ENCODE measurements around the gene NTS. TPM values are rescaled to one million over a fixed set of nuclear protein-coding genes. Genes with fewer than 3 reads are reported as not detected.

Gene NTS, protein sequence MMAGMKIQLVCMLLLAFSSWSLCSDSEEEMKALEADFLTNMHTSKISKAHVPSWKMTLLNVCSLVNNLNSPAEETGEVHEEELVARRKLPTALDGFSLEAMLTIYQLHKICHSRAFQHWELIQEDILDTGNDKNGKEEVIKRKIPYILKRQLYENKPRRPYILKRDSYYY
- total RNA-seq (2014; rRNA removed; shearing (Covaris generic)): 0.15 TPM in 1 of 2 replicates, not detected in the other

DNA sequence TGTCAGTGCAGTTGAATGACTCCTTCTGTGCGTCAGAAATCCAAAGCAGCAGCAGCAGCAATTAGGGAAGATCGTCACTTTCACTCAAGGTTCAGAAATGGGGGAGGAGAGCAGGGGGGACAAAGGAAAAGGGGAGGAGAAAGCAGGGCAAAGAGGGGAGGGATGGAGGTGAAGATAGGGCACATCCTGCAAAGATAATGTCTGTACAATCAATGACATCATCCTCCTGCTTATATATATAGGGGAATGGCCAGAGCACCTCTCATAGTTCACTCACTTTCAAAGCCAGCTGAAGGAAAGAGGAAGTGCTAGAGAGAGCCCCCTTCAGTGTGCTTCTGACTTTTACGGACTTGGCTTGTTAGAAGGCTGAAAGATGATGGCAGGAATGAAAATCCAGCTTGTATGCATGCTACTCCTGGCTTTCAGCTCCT is at the start of gene NTS:
Gene NTS, plus strand, starts transcription at position 265 of the 431 bp plus-strand sequence. Its CDS starts 109 bp downstream, at position 374.
- DNase-seq (ENCODE audit: low read depth): no peak

DNA sequence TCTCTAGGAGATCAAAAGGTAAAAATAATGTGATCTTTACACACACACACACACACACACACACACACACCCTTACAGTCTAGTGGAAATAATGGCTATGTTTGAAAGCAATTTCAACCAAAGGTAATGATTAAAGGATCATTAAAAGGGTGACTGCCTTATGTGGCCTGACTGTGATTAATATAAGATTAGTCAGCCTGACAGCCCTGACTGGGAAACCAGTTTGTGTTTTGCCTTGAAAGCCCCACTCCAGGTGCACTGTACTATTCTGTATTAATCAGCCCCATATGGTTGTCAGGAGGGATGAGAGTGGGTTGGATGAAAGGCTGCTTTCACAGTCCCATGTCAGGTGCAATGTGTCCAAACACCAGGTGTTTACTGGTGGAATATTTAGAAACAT is 48.3 kb upstream of the NTS start:
- DNase-seq (ENCODE audit: low read depth): no peak

DNA sequence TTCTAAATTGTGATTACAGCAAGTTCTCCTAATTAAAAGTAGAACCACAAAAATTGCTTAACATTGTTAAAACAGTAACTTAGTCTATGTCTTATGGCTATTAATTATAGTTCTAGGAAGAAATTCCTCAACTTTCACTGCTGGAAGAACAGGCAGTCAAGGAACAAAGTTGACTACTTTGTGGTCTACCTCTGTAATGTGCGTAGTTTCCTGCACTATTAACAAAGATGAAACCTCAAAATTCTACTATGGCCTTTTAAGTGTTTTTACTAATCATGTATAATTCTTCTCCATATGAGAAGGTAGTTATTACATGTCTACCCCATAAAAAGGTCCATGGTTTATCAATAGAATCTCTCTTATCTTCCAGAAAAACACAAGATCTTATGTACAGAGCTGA is 45.5 kb upstream of the NTS start:
- DNase-seq (ENCODE audit: low read depth): no peak

DNA sequence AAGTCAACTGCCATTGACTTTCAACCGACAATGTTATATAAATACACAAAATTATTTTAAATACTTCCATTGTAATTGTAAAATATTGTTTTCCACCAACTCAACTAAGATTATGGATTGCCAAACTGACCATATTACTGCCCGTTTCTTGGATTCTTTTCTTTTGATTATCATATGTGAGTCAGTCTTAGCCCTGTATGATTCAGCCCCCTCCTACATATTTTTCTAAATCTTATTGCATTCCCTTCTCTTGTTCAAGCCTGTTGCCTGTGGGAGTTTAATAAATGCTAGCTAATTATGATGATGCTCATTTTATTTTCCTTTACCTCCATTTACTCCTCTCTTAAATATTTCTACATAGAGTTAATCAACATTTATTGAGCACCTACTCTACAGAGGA is 44.7 kb upstream of the NTS start:
- no peak for DNase-seq (ENCODE audit: low read depth)

DNA sequence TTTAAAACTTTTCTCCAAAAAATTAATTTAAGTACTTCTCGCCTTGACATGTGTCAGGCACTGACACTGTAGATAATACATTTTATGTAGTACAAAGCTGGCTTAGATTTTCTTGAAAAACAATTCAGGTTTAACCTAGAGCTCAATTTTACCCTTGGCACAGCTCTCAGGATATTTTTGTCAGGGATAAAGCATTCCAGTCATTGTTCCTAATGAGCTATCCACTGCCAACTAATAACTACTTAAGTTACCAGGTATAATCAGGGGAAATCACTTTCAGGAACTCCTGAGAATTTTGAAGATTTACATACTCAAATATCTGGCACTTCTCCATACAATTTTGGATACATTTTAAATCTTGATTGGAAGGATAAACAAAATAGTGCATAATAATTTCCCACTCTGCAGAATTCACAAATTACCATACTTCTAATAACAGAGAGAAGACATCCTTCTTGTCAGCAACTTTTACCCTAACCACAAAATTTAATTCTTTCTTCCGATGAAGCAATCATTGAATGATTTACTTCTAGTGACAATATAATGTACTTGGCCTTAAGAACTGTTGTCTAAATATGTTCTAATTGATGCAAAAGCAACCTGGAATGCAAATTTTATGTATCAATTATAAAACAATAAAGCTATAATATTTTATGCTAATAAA is 42.6 kb upstream of the NTS start:
- no peak for DNase-seq (ENCODE audit: low read depth)

DNA sequence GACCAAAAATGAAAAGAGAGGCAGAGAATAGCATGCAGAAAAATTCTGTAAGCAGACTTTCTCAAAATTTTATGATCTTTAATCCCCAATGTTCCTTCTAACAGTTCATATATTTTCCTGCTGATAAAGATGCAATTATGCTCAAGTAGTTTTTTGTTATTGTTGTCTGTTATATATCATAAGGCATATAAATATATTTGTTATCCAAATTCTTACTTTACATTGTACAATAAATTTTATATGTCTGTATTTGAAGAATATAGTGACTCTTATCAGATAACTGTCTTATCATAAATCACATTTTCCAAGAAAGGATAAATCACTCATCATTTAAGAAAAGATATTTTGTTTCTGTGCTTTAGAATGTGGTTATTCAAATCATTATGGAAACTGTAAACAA is 40.5 kb upstream of the NTS start:
- no peak for DNase-seq (ENCODE audit: low read depth)

DNA sequence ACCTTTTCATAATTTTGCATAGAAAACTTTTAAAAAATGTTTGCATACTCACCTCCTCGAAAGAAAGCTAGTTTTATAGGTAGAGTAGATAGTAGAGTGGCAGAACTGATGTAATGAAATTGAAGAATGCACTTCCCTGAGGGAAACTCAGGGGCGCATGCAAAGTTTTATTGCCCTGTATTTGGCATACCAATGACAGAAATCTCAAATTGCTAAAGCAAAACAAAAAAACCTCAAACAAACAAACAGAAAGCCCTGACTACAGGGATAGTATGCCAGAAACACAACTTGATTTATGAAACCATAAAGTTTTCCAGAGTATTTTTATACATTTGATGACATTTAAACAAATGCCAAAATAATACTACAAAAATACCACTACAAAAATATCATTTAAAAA is 39.7 kb upstream of the NTS start:
- peak; percentile 16 for DNase-seq (ENCODE audit: low read depth)

DNA sequence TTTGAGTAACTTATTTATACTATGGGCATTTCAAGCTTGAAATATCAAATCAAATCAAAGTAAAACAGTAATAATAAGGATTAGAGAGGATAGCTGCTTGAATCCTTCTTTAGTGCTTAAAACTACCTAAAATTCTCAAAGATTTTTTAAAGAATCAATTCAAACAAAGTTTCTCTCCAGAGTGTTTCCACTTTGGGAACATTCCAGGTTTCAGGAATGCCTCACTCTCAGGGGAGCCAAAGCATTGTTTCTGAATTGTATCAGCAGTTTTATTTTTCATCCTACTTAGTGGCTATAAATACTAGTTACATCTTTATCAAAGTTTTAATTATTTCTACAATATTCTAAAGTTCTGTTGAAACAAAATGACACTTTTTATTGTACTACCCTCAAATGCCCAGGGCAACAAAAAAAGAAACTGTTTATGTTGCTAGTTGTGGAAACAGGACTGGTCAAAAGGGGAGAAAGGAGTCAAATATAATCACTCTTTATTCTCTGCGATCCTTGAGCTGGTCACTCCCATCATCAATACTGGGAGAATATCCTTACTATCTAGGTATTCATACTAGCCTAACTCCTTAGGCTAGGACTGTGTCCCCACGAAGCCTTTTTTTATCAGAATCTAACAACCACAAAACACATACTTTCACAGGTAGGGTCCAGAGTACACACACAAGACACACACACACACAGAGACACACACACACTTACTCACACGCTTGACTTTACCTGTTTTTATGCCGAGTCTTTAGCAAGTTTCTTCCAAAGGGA is 38.5 kb upstream of the NTS start:
- DNase-seq (ENCODE audit: low read depth): no peak

DNA sequence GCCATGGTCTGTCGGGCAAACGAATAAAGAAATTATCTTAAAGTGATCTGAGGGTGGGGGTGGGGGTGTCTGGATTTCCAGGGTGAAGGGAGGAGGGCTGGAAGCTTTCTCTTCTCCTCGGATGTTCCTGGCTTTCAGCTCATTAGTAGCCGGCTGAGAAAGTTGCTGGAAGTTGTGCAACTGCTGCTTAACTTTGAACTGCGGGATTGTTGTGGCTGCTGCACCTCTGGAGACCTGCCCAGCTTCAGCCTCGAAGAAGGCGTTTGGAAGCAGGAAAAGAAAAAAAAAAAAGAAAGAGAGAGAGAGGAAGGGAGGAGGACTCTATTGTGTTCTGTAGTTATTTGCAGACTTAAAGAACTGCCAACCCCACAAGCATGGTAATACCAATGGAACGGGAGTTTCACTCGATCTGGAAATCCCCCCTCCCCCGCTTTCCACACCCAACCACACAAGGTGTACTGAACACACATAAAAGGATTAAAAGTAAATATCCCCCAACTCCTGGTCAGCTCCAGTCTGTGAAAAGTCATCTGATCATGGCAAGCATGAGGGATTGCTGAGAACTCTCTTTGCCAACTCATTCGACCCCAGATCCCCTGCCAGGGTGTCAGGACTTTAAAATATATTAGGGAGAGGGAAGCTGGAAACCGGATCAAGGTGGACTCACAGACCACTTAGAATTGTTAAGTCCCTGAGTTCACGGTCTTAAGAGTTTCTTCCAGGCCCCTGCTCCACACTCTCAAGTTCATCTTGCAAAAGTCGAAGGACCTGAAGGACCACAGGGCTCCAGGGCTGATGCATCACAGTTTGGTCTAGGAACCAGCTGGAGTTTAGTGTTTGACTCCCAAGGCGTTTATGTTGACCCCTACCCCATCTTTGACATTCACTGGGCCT is 37.7 kb upstream of the NTS start, which contains the start of gene RASSF9:
Gene RASSF9, minus strand, starts transcription at position 213 of the 894 bp plus-strand sequence. Its CDS starts 208 bp downstream, at position 5.
- peak; percentile 55 for DNase-seq (ENCODE audit: low read depth)

DNA sequence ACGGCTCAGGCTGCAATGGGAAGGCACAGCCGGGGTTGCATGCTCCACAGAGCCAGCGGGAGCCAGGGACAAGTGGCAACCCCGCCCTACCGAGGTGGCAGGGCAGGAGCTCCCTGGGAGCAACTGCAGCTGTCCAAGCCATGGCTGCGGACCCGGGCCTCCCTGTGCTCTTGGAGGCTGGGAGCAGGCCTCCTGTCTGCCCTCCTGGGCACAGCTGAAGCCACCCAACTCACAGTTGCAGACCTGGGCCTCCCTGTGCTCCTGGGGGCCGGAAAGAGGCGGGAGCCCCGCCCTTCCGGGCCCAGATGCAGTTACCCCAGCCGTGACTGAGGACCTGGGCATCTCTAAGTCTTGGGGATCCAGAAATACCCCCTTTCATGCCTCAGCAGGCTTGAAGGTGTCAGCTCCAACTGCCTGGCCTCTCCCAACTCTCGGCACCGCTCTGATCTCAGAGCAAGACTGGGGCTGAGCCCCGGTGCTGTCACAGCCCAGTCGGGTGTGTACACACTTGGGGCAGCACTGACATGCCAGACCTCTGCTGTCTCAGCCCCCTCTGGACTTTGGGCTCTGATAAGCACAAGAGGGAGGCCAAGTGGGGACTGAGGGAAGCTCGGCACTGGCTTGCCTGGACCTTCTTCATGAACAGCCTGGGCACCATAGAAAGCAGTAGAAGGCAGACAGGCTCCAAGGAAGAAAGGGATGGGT is 30.3 kb upstream of the NTS start:
- DNase-seq (ENCODE audit: low read depth): no peak

DNA sequence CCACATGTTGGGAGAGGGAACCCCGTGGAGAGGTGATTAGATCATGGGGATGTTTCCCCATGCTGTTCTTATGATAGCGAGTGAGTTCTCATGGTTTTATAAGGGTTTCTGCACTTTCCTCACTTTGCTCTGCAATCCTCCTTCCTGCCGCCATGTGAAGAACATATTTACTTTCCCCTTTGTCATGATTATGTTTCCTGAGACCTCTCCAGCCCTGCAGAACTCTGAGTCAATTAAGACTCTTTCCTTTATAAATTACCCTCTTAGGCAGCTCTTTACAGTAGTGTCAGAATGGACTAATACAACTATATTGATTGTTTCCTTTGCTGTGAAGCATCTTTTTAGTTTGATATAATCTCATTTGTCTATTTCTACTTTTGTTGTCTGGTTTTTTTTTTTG is 24.8 kb upstream of the NTS start:
- no peak for DNase-seq (ENCODE audit: low read depth)

DNA sequence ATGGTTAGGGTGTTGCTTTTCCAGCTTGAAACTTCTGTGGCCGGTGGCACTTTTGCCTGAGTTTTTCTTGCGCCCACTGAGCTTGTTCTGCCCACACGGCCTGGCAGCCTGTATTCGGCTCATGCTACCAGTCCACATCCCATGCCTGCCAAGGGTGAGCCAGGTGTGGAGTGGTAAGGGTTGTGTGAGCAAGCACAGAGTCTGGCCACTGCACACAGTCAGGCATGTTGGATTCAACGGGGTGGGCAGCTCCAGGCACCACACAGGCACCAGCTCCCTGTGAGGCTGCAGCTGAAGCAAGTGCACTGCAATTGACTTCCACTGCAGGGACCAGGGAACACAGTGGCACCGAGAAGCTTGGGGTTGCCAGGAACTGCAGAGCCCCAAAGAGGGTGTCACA is 18.8 kb upstream of the NTS start:
- no peak for DNase-seq (ENCODE audit: low read depth)

DNA sequence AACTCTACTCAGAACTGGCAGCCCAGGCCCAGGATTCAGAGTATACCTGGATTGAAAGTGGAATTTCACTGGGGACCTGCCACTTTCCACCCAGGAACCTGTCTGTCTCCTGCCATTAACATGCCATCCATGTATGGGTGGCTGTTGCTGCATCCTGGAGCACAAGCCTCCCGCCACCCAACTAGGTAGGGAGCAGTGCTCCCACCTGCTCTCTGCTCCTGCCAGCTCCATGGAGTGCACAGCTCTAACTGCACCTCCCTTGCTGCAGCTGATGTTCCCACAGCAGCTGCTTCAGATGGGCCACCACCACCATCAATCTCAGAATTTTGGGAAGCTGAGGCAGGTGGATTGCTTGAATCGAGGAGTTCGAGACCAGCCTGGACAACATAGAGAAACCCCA is 17.1 kb upstream of the NTS start:
- no peak for DNase-seq (ENCODE audit: low read depth)

DNA sequence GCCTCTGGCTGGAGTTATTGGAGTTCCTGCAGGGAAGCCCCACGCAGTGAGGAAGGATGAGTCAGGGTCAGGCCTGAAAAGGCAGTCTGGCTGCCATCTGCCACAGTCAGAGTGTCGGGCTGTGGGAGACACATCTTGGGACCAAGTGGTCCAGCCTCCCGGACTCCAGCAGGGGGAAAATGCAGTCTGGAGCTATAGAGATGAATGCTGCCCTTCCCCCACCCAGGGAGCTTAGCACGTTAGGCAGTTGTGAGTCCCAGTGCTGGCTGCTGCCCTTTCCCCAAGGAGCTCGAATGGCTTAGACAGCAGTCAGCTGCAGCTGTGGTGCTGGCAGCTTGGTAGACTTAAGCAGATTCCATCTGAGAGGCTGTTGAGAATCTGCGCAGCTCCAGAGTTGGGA is 8.2 kb upstream of the NTS start:
- no peak for DNase-seq (ENCODE audit: low read depth)

DNA sequence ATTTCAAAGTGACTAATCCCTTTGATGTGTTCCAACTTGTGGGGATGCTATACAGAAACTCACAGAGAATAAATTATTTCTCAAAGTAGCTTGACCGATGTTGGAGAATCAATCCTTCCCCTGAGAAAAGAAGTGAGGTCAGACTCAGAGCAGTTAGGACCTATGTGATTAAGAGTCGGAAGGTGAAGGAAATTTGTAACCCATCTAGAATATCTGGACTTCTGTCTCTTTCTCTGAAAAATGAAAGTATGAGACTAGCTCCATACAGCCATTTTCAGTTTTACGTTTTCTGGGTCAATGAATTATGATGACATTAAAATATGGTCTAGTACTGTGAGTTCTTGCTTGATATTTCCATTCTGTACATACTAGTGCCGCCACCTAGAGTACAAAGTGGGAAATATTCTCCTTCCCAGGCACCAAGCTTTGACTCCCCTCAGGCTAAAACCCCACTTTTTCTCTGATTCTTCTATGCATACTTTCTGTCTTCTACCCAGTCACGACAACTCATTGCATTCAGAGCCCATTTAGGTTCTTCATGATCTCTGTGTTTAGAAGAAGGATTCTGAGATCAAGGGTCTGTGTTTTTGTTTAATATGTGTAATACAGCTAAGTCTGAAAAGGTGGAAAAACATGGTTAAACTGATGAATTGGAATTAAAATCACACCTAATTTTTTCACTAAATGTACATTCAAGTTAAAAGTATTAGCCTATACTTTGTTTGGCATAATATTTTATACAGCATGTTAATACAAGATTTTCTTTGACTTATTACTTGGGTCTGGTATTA is 6.9 kb upstream of the NTS start:
- peak; percentile 47 for DNase-seq (ENCODE audit: low read depth)

DNA sequence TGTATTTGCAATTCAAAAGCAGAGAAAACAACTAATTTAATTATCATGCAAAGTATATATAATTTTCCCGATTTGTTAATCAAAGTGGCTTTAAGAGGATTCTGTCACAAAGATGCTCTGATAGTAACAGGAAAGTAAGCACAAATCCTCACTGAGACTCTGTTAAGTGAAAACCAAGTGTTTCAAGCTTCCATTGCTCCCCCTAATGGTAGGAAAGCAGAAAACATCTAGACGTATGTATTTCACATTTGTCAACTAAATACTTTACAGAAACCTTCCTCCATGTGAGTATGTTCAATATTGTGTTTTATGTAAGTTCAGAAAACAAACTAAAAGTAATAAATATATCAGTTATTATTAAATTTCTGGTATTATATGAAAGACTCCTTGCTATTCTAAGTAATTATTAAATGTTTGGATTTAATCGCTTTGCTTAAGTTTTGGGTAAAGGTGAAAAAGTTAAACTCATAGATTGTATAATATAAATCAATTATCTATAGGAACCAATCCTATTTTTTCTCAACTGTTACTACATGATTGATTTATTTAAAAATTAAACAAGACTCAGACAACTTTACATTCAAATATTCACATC is 1.5 kb upstream of the NTS start:
- DNase-seq (ENCODE audit: low read depth): peak; percentile 48

DNA sequence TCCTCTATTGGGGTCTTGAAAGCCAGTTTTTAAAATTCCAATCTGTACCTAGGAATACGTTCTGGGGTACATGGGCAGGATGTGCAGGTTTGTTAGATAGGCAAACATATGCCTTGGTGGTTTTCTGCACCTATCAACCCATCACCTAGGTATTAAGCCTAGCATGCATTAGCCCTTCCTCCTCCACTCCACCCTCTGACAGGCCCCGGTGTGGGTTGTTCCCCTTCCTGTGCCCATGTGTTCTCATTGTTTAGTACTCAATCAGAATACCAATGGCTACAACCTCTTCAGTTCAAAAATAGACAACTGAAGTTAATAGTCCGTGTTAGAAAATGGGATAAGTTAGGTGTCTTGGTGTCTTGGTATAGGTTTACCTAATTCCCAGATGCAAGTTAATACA is 3.4 kb downstream of the NTS start:
- DNase-seq (ENCODE audit: low read depth): no peak

DNA sequence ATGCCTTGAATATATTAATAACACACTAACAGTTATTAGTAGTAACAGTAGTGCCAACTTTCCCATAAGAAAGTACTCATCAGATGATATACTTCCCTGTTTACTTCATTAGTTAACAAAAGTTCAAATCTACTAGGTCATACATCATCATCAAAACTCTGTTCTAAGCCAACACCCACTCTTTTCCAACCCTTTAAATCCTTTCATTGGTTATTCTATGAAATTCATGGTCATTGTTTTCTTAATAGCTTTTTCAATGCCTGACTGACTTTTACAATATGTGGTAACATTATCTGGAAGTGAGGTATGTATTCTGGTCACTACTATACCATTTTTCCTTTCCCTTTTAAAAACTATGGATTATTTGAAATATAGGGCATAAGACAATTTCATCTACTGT is 9.7 kb downstream of the NTS start:
- DNase-seq (ENCODE audit: low read depth): no peak

DNA sequence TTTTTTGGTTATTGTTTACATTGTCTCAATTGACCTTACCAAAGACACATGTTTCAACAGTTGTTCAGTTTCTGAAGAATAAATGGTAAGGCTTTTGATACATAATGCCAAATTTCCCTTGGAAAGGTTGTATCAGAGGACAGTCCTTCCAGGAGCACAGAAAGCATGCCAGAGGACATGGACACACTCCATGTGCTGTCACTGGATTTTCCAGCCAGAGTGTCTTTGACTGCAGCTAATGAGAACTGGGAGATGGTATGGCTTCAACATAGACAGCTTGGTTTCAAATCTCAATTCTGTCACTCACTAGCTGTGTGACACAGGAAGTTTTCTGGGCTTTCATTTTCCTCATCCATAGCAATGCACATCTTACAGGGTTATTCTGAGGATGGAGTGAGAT is 20.6 kb downstream of the NTS start:
- no peak for DNase-seq (ENCODE audit: low read depth)

DNA sequence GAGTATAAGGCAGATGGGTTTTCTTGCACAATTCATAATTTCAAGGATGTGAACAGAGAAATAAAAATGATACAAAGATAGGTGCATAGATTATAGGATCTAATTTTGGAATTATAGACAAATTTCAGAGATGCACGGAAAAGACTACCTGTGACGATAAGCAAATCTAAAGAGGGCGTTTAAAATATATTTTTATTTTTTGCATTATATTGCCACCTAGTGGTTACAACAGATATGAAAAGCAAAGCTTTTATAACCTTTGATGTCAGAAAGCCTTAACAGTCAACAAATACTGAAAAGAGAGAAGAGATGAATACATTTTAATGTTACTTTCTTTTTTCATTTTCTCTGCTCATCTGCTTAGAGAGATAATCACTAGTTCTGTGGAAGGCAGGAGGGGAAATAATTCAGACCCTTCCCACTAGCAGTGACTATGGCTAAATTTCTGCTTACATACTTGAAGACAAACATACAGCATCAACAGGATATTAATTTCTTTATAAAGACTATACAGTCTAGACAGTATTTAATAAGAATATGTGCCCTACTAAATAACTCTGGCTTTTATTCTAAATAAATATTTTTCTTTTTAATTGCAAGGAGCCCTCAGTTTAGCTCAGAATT is 46.3 kb downstream of the NTS start:
- DNase-seq (ENCODE audit: low read depth): peak; percentile 28
